K562 (cell line): ENCODE data around the gene HYPK.
A peak's percentile ranks its signal among the peaks of the same experiment; 100 is the strongest.

Experiments used
- BRF1 ChIP-seq: IDR thresholded peaks from 3 replicates; pipeline ENCODE4 v1.6.1; 2011; ENCODE audit warnings: borderline replicate concordance, mild to moderate bottlenecking; ENCODE audit not compliant: insufficient read length; ENCODE audit errors: extremely low read depth
- ELF4 ChIP-seq: fragments of 450-650 bp; formaldehyde crosslinking; IDR thresholded peaks from 2 replicates; pipeline ENCODE4 v1.4.0; 2022; ENCODE audit warnings: missing genetic modification characterization
- EZH2 ChIP-seq: IDR thresholded peaks from 2 replicates; pipeline ENCODE4 v1.6.1; 2012; ENCODE audit warnings: low read depth, mild to moderate bottlenecking, inconsistent platforms, low read length, borderline replicate concordance
- FOXK1 ChIP-seq: sonication (generic); formaldehyde crosslinking; IDR thresholded peaks from 2 replicates; pipeline ENCODE4 v1.8.0; 2022; ENCODE audit warnings: missing genetic modification reagents, mild to moderate bottlenecking, borderline replicate concordance
- MIER1 ChIP-seq: fragments of 450-650 bp; IDR thresholded peaks from 2 replicates; pipeline ENCODE4 v1.6.1; 2016; ENCODE audit warnings: antibody characterized with exemption, mild to moderate bottlenecking, low read depth
- MYC ChIP-seq, 2 experiments: fragments of 250-450 bp in 1 of 2; sonication (Bioruptor Pico) in 1 of 2; IDR thresholded peaks; 2 replicates each; pipeline versions ENCODE4 v1.5.1 to v1.6.1; 2012 to 2021; ENCODE audit warnings: low read depth in 2 of 2, borderline replicate concordance in 1 of 2, improper control_type of control experiment in 1 of 2, low read length in 1 of 2, mild to moderate bottlenecking in 1 of 2, moderate library complexity in 1 of 2
- POLR2A ChIP-seq: fragments of 450-650 bp; conservative IDR thresholded peaks from 2 replicates; pipeline ENCODE4 v1.6.1; 2016
- SMAD3 ChIP-seq: fragments of 450-650 bp; formaldehyde crosslinking; conservative IDR thresholded peaks from 2 replicates; pipeline ENCODE4 v1.4.0; 2020; ENCODE audit warnings: mild to moderate bottlenecking
- TBP ChIP-seq: optimal IDR thresholded peaks from 2 replicates; pipeline ENCODE3; 2011; ENCODE audit warnings: low read depth, low read length, improper control_type of control experiment
- TOE1 ChIP-seq, 2 experiments: fragments of 450-650 bp in 1 of 2; sonication (generic) in 1 of 2; formaldehyde crosslinking in 1 of 2; IDR thresholded peaks; 2 replicates each; pipeline versions ENCODE4 v1.7.1 to v1.8.0; 2016 to 2022; ENCODE audit warnings: borderline replicate concordance in 2 of 2, mild to moderate bottlenecking in 2 of 2, antibody characterized with exemption in 1 of 2, inconsistent platforms in 1 of 2, low read depth in 1 of 2, missing genetic modification reagents in 1 of 2, moderate library complexity in 1 of 2
- ZNF324 ChIP-seq: fragments of 250-450 bp; sonication (Bioruptor Pico); IDR thresholded peaks from 2 replicates; pipeline ENCODE4 v1.4.0; 2020; ENCODE audit warnings: mild to moderate bottlenecking
- TF ChIP-seq, protein P1 (sequence below), 3 experiments: IDR thresholded peaks in 2 of 3; conservative IDR thresholded peaks in 1 of 3; 2 replicates each; pipeline ENCODE4 v1.5.1; 2011 to 2012; ENCODE audit warnings: low read length in 3 of 3, mild to moderate bottlenecking in 3 of 3, control low read depth in 2 of 3, improper control_type of control experiment in 1 of 3, inconsistent platforms in 1 of 3, low read depth in 1 of 3, mixed read lengths in 1 of 3, moderate library complexity in 1 of 3; ENCODE audit not compliant: insufficient read depth in 2 of 3
- TF ChIP-seq, protein P2 (sequence below): fragments of 250-450 bp; sonication (Bioruptor Pico); IDR thresholded peaks from 2 replicates; pipeline ENCODE4 v1.8.0; 2021; ENCODE audit warnings: moderate library complexity, mild to moderate bottlenecking, inconsistent platforms
- TF ChIP-seq, protein P3 (sequence below): fragments of 450-650 bp; IDR thresholded peaks from 2 replicates; pipeline ENCODE4 v1.6.1; 2017; ENCODE audit warnings: mild to moderate bottlenecking, moderate library complexity

DNA sequence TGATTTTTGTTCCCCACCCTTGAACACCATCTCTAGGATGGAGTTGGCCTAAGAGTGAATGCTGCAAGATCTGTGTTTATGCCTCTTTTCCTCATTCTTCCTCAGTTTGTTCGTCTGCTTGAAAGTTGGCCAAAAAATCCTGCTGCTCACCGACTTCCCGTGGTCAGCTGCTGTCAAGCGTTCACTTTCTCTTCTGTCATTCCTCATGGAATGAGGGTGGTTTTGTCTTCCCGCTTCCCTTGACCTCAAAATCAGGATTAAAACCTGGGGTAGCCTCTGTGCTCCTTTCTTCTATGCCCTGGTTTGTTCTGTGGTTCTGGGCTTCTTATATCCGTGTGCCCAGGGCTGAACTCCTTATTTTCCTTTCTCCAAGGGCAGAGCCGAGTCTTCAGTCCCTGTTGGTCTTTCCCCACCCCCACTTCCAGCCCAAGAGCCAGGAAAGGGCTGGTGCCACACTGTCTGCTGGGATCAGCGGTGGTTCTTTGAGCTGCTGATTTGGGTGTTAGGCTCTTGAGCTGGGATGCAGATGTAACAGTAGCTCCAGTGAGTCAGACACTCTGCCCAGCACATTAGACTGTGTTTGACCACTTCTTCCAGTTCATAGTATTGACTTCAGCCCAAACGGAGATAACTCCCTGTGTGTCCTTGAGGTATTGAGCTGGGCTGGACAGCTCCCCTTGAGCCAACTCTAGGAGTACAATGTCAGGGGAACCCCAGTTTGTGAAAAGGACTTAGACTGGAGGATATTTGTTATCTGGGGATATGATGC is 5.9 kb upstream of the HYPK start:
- TF ChIP-seq ELF4: no peak
- TF ChIP-seq, protein P1, sequence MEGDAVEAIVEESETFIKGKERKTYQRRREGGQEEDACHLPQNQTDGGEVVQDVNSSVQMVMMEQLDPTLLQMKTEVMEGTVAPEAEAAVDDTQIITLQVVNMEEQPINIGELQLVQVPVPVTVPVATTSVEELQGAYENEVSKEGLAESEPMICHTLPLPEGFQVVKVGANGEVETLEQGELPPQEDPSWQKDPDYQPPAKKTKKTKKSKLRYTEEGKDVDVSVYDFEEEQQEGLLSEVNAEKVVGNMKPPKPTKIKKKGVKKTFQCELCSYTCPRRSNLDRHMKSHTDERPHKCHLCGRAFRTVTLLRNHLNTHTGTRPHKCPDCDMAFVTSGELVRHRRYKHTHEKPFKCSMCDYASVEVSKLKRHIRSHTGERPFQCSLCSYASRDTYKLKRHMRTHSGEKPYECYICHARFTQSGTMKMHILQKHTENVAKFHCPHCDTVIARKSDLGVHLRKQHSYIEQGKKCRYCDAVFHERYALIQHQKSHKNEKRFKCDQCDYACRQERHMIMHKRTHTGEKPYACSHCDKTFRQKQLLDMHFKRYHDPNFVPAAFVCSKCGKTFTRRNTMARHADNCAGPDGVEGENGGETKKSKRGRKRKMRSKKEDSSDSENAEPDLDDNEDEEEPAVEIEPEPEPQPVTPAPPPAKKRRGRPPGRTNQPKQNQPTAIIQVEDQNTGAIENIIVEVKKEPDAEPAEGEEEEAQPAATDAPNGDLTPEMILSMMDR (IDR thresholded peaks at IDR 0.05 in 2 of 3, conservative IDR thresholded peaks at IDR 0.05 in 1 of 3; ENCODE audit: insufficient read depth in 2 of 3, low read depth in 1 of 3, low read length in 3 of 3): no peak
- TF ChIP-seq MIER1: peak; percentile 74; the same call in 1 of the 2 replicates
- TF ChIP-seq FOXK1: no peak
- no peak for TF ChIP-seq SMAD3 (CRISPR knock-in tag)
- no peak for TF ChIP-seq ZNF324 (CRISPR knock-in tag)
- TF ChIP-seq, protein P2, sequence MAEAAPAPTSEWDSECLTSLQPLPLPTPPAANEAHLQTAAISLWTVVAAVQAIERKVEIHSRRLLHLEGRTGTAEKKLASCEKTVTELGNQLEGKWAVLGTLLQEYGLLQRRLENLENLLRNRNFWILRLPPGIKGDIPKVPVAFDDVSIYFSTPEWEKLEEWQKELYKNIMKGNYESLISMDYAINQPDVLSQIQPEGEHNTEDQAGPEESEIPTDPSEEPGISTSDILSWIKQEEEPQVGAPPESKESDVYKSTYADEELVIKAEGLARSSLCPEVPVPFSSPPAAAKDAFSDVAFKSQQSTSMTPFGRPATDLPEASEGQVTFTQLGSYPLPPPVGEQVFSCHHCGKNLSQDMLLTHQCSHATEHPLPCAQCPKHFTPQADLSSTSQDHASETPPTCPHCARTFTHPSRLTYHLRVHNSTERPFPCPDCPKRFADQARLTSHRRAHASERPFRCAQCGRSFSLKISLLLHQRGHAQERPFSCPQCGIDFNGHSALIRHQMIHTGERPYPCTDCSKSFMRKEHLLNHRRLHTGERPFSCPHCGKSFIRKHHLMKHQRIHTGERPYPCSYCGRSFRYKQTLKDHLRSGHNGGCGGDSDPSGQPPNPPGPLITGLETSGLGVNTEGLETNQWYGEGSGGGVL (CRISPR knock-in tag): no peak
- TF ChIP-seq, protein P3, sequence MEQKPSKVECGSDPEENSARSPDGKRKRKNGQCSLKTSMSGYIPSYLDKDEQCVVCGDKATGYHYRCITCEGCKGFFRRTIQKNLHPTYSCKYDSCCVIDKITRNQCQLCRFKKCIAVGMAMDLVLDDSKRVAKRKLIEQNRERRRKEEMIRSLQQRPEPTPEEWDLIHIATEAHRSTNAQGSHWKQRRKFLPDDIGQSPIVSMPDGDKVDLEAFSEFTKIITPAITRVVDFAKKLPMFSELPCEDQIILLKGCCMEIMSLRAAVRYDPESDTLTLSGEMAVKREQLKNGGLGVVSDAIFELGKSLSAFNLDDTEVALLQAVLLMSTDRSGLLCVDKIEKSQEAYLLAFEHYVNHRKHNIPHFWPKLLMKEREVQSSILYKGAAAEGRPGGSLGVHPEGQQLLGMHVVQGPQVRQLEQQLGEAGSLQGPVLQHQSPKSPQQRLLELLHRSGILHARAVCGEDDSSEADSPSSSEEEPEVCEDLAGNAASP: no peak
- no peak for TF ChIP-seq TBP
- no peak for TF ChIP-seq POLR2A
- no peak for TF ChIP-seq BRF1
- no peak for TF ChIP-seq TOE1 (IDR thresholded peaks at IDR 0.05; ENCODE audit: borderline replicate concordance)
- no peak for TF ChIP-seq TOE1 (CRISPR knock-in tag; IDR thresholded peaks at IDR 0.05; ENCODE audit: borderline replicate concordance, low read depth)
- TF ChIP-seq MYC (IDR thresholded peaks at IDR 0.05; ENCODE audit: low read depth, low read length): no peak
- TF ChIP-seq MYC (CRISPR knock-in tag; IDR thresholded peaks at IDR 0.05; ENCODE audit: borderline replicate concordance, low read depth): no peak
- no peak for TF ChIP-seq EZH2
